Measurements from ENCODE around the gene CLDND2. TPM values are rescaled to one million over a fixed set of nuclear protein-coding genes. Genes with fewer than 3 reads are reported as not detected.

CLDND2 gene
- total RNA-seq, 1 donor from 2014 or later = 0.97 TPM

- Mint-ChIP-seq H3K4me3 (no peak overlapping the region), H3K36me3 (no peaks in the 10 kb centered on the region), H3K4me1 (ENCODE audit: unreplicated experiment) (peaks cover 15% of the 10 kb centered on the region), H3K27ac (no peak overlapping the region), H3K27me3 (peaks cover 4% of the 10 kb centered on the region), H3K9me3 (no peaks in the 10 kb centered on the region)
- TF ChIP-seq CTCF (conservative IDR thresholded peaks at IDR 0.05) = no peak
- no peak for DNase-seq (ENCODE audit: extremely low spot score, unreplicated experiment)
Measured at GRCh38 chr19:51321799-51322198, 47.0 kb downstream of the CLDND2 start.

GRCh38 chr19:51320280-51320657 lies 48.5 kb downstream of the CLDND2 start:
- H3K4me3 Mint-ChIP-seq = peak overlapping the region; percentile 32
- H3K27me3 Mint-ChIP-seq = peaks cover 4% of the 10 kb centered on the region
- DNase-seq (ENCODE audit: extremely low spot score, unreplicated experiment) = no peak
- H3K36me3 Mint-ChIP-seq = no peaks in the 10 kb centered on the region
- H3K4me1 Mint-ChIP-seq (ENCODE audit: unreplicated experiment) = peaks cover 15% of the 10 kb centered on the region
- TF ChIP-seq CTCF (conservative IDR thresholded peaks at IDR 0.05) = no peak
- H3K9me3 Mint-ChIP-seq = no peaks in the 10 kb centered on the region
- H3K27ac Mint-ChIP-seq = no peak overlapping the region

DNA sequence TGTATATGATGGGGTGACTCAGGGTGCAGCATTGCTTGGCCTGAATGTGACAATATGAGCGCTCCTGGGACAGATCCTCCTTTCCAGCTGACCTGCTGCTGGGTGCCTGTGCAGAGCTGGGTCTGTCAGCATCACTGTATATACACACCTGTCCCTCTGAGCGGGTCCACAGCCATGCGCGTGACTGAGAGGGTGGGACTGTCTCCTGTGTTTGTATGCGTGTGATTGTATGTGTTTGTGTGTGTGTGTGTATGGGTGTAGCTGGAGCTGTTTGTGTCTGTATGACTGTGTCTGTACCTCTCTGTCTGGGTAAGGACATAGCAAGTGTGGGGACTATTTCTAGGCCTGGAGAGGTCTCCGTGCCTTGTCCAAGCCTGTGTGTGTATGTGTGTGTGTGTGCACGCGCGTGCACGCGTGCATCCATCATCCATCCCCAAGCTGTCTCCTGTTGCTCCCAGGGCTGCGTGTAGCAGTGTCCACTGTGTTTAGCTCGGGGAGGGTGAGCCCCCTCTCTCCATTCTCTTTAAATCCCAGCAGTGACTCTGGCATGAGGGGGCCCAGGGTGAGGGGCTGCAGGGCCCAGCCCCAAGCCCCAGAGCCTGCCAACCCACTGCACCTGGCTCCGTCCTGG lies 49.0 kb downstream of the CLDND2 start:
- no peaks in the 10 kb centered on the region for H3K9me3 Mint-ChIP-seq
- H3K4me3 Mint-ChIP-seq = no peak overlapping the region
- peaks cover 15% of the 10 kb centered on the region for H3K4me1 Mint-ChIP-seq (ENCODE audit: unreplicated experiment)
- no peaks in the 10 kb centered on the region for H3K36me3 Mint-ChIP-seq
- no peak for TF ChIP-seq CTCF (conservative IDR thresholded peaks at IDR 0.05)
- H3K27me3 Mint-ChIP-seq = peaks cover 4% of the 10 kb centered on the region
- H3K27ac Mint-ChIP-seq = no peak overlapping the region
- no peak for DNase-seq (ENCODE audit: extremely low spot score, unreplicated experiment)

GRCh38 chr19:51318687-51319648 lies 49.8 kb downstream of the CLDND2 start:
- H3K9me3 Mint-ChIP-seq = no peaks in the 10 kb centered on the region
- H3K4me3 Mint-ChIP-seq = no peak overlapping the region
- no peak for DNase-seq (ENCODE audit: extremely low spot score, unreplicated experiment)
- TF ChIP-seq CTCF (conservative IDR thresholded peaks at IDR 0.05) = no peak
- no peaks in the 10 kb centered on the region for H3K36me3 Mint-ChIP-seq
- peaks cover 15% of the 10 kb centered on the region for H3K4me1 Mint-ChIP-seq (ENCODE audit: unreplicated experiment)
- no peak overlapping the region for H3K27ac Mint-ChIP-seq
- H3K27me3 Mint-ChIP-seq = peaks cover 7% of the 10 kb centered on the region

DNA sequence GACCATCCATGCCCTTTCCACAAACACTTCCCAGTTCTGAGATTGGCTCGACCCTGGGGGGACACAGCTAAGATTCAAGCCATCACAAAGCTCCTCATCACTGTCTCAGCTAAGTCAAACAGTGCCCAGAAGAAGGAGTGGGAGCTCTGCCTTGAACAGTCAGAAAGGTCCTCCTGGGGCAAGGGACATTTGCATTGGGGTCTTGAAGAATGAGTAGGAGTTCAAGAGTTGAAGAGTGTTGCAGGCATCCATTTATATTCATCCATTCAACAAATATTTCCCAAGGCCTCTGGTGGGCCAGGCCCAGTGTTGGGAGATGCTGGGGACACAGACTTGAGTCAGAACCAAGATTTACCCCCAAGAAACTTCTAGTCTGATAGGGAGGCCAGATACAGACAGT lies 50.8 kb downstream of the CLDND2 start:
- no peak for TF ChIP-seq CTCF (conservative IDR thresholded peaks at IDR 0.05)
- H3K36me3 Mint-ChIP-seq = no peaks in the 10 kb centered on the region
- H3K9me3 Mint-ChIP-seq = no peaks in the 10 kb centered on the region
- H3K27me3 Mint-ChIP-seq = peaks cover 14% of the 10 kb centered on the region
- H3K4me3 Mint-ChIP-seq = no peak overlapping the region
- no peak for DNase-seq (ENCODE audit: extremely low spot score, unreplicated experiment)
- no peak overlapping the region for H3K27ac Mint-ChIP-seq
- H3K4me1 Mint-ChIP-seq (ENCODE audit: unreplicated experiment) = peaks cover 19% of the 10 kb centered on the region
